IMR-90 (cell line): Measurements from ENCODE around the gene DNAH6. TPM values are rescaled to one million over a fixed set of nuclear protein-coding genes. Genes with fewer than 3 reads are reported as not detected.

Source experiments
- ATAC-seq: fragments of 200-7000 bp; cut with Tn5 transposase; 2 replicates; pipeline ENCODE4 v1.9.1; 2020; ENCODE audit warnings: low read depth, mild to moderate bottlenecking, moderate library complexity
- BruUV-seq: library from RNA; stranded (reverse); fragments of 400-500 nt; replicated peaks from 2 replicates; lab custom pipeline; 2021; lab: Mats Ljungman, UMichigan
- CTCF ChIA-PET: fragments of 300-600 bp; formaldehyde crosslinking; extraction: SDS; loops from one replicate; lab custom pipeline; 2021; ENCODE audit warnings: antibody characterized with exemption; lab: Yijun Ruan, JAX
- POLR2A ChIA-PET: fragments of 300-600 bp; sonication (Branson Sonifier 250); formaldehyde crosslinking; loops from one replicate; lab custom pipeline; 2022; ENCODE audit warnings: antibody characterized with exemption; ENCODE audit not compliant: unreplicated experiment; lab: Charles Lee
- DNase-seq: peaks from one replicate; pipeline ENCODE4 v3.0.0; 2013
- H2AFZ ChIP-seq: replicated peaks from 2 replicates; pipeline ENCODE3; 2013; ENCODE audit warnings: low read length, mild to moderate bottlenecking; ENCODE audit not compliant: poor library complexity
- H2AK5ac ChIP-seq: 2 replicates; pipeline ENCODE4 v1.6.1; 2013; ENCODE audit warnings: low read depth, low read length, inconsistent platforms
- H2AK9ac ChIP-seq: replicated peaks from 2 replicates; pipeline ENCODE3; 2013; ENCODE audit warnings: mild to moderate bottlenecking, low read depth, low read length, moderate library complexity; ENCODE audit not compliant: poor library complexity
- H2BK120ac ChIP-seq: 2 replicates; pipeline ENCODE4 v1.6.1; 2013; ENCODE audit warnings: low read depth, low read length, inconsistent platforms
- H2BK15ac ChIP-seq: 3 replicates; pipeline ENCODE4 v1.6.1; 2013; ENCODE audit warnings: low read depth, low read length, inconsistent platforms
- H2BK20ac ChIP-seq: 2 replicates; pipeline ENCODE4 v1.6.1; 2013; ENCODE audit warnings: low read depth, mild to moderate bottlenecking, inconsistent platforms, low read length, moderate library complexity
- H2BK5ac ChIP-seq: 2 replicates; pipeline ENCODE4 v1.6.1; 2013; ENCODE audit warnings: mild to moderate bottlenecking, low read depth, low read length, inconsistent platforms; ENCODE audit not compliant: poor library complexity, severe bottlenecking
- H3K14ac ChIP-seq: replicated peaks from 2 replicates; pipeline ENCODE4 v1.6.1; 2013; ENCODE audit warnings: low read depth, low read length, inconsistent platforms
- H3K18ac ChIP-seq: 2 replicates; pipeline ENCODE4 v1.6.1; 2013; ENCODE audit warnings: low read depth, low read length, control low read depth
- H3K23ac ChIP-seq: 2 replicates; pipeline ENCODE4 v1.6.1; 2013; ENCODE audit warnings: low read depth, low read length, inconsistent platforms
- H3K27ac ChIP-seq: 2 replicates; pipeline ENCODE4 v1.5.1; 2013; ENCODE audit warnings: mild to moderate bottlenecking, control low read depth, low read length; ENCODE audit not compliant: insufficient read depth
- H3K27me3 ChIP-seq: 2 replicates; pipeline ENCODE4 v1.6.1; 2013; ENCODE audit warnings: low read length; ENCODE audit not compliant: control insufficient read depth, insufficient read depth
- H3K36me3 ChIP-seq: 2 replicates; pipeline ENCODE4 v1.6.1; 2013; ENCODE audit warnings: low read length, mixed read lengths; ENCODE audit not compliant: control insufficient read depth, insufficient read depth
- H3K4ac ChIP-seq: 2 replicates; pipeline ENCODE4 v1.6.1; 2013; ENCODE audit warnings: low read depth, low read length, inconsistent platforms
- H3K4me1 ChIP-seq: 2 replicates; pipeline ENCODE4 v1.6.1; 2013; ENCODE audit warnings: low read length, mixed read lengths; ENCODE audit not compliant: control insufficient read depth, insufficient read depth
- H3K4me2 ChIP-seq: 2 replicates; pipeline ENCODE4 v1.6.1; 2013; ENCODE audit warnings: low read depth, mild to moderate bottlenecking, control low read depth, low read length, moderate library complexity
- H3K4me3 ChIP-seq: 2 replicates; pipeline ENCODE4 v1.5.1; 2013; ENCODE audit warnings: low read depth, mild to moderate bottlenecking, control low read depth, low read length, moderate library complexity; ENCODE audit not compliant: insufficient read depth
- H3K56ac ChIP-seq: 2 replicates; pipeline ENCODE4 v1.6.1; 2013; ENCODE audit warnings: low read length, inconsistent platforms; ENCODE audit not compliant: insufficient read depth; ENCODE audit errors: extremely low read depth
- H3K79me1 ChIP-seq, 2 experiments: 2 replicates each; pipeline ENCODE4 v1.6.1; 2013; ENCODE audit warnings: low read length in 2 of 2, inconsistent platforms in 1 of 2, low read depth in 1 of 2
- H3K9ac ChIP-seq: 2 replicates; pipeline ENCODE4 v1.6.1; 2013; ENCODE audit warnings: low read depth, low read length, control low read depth
- H3K9me1 ChIP-seq: 2 replicates; pipeline ENCODE4 v1.6.1; 2013; ENCODE audit warnings: low read length, inconsistent platforms; ENCODE audit not compliant: insufficient read depth
- H3K9me3 ChIP-seq: 2 replicates; pipeline ENCODE4 v1.6.1; 2013; ENCODE audit warnings: low read length; ENCODE audit not compliant: control insufficient read depth, insufficient read depth
- H4K20me1 ChIP-seq: 2 replicates; pipeline ENCODE4 v1.6.1; 2013; ENCODE audit warnings: low read length, inconsistent platforms; ENCODE audit not compliant: insufficient read depth
- H4K5ac ChIP-seq: 2 replicates; pipeline ENCODE4 v1.6.1; 2013; ENCODE audit warnings: mild to moderate bottlenecking, low read depth, low read length, control low read depth
- H4K8ac ChIP-seq, 2 experiments: 2 replicates each; pipeline ENCODE4 v1.6.1; 2013; ENCODE audit warnings: low read depth in 2 of 2, low read length in 2 of 2, control low read depth in 1 of 2, inconsistent platforms in 1 of 2
- H4K91ac ChIP-seq: 2 replicates; pipeline ENCODE4 v1.6.1; 2013; ENCODE audit warnings: low read depth, low read length, inconsistent platforms; ENCODE audit not compliant: insufficient read depth
- BHLHE40 ChIP-seq: fragments of 150-350 bp; IDR thresholded peaks from 2 replicates; pipeline ENCODE4 v1.6.1; 2016; ENCODE audit warnings: mild to moderate bottlenecking, low read depth, low read length
- CHD1 ChIP-seq: IDR thresholded peaks from 2 replicates; pipeline ENCODE4 v1.6.1; 2012; ENCODE audit warnings: low read depth, low read length, improper control_type of control experiment
- MAFK ChIP-seq: IDR thresholded peaks from 2 replicates; pipeline ENCODE4 v1.6.1; 2012; ENCODE audit warnings: low read depth, low read length, improper control_type of control experiment
- MAZ ChIP-seq: IDR thresholded peaks from 2 replicates; pipeline ENCODE4 v1.6.1; 2012; ENCODE audit warnings: low read depth, mild to moderate bottlenecking, low read length, improper control_type of control experiment, moderate library complexity, borderline replicate concordance
- MXI1 ChIP-seq: IDR thresholded peaks from 2 replicates; pipeline ENCODE4 v1.6.1; 2012; ENCODE audit warnings: low read depth, mild to moderate bottlenecking, low read length, moderate library complexity, borderline replicate concordance
- POLR2A ChIP-seq: IDR thresholded peaks from 2 replicates; pipeline ENCODE4 v1.6.1; 2012; ENCODE audit warnings: mild to moderate bottlenecking, low read depth, low read length
- RAD21 ChIP-seq: IDR thresholded peaks from 2 replicates; pipeline ENCODE4 v1.6.1; 2012; ENCODE audit warnings: low read length, improper control_type of control experiment
- RCOR1 ChIP-seq: IDR thresholded peaks from 2 replicates; pipeline ENCODE4 v1.6.1; 2012; ENCODE audit warnings: mild to moderate bottlenecking, low read length, improper control_type of control experiment; ENCODE audit not compliant: insufficient replicate concordance
- RFX5 ChIP-seq: IDR thresholded peaks from 2 replicates; pipeline ENCODE4 v1.8.0; 2012; ENCODE audit warnings: low read depth, mild to moderate bottlenecking, low read length, moderate library complexity
- WGBS, 2 experiments: methylation state at CpG; one replicate each; pipeline versions ENCODE4 v1.1.5 to v1.1.7; 2013; ENCODE audit warnings: missing lambda C conversion rate in 2 of 2; ENCODE audit not compliant: insufficient read length in 1 of 2; ENCODE audit errors: extremely low coverage in 2 of 2; 5-methylcytosine and 5-hydroxymethylcytosine counted together
- dilution Hi-C: fragments of 300-500 bp; cut with HindIII; formaldehyde crosslinking; loops from one replicate; pipeline ENCODE4 v1.14.3; 2018; ENCODE audit warnings: low sequenced_read_pairs; ENCODE audit not compliant: unreplicated experiment
- in situ Hi-C: fragments of 300-500 bp; cut with MboI; formaldehyde crosslinking; loops from 3 replicates; pipeline ENCODE4 v1.14.3; 2019; ENCODE audit warnings: low sequenced_read_pairs, inconsistent platforms, mixed read lengths
- intact Hi-C: fragments of 100-400 bp; cut with micrococcal nuclease; formaldehyde crosslinking; loops from 2 replicates; pipeline ENCODE4 v1.10.0; 2022
- polyA plus RNA-seq, 3 experiments: library from polyadenylated mRNA; depleted of rRNA; stranded (reverse); fragments of >200 nt; gene quantifications; 2 replicates each; pipeline ENCODE4 v1.2.3, GENCODE V29; 2012; ENCODE audit warnings: low replicate concordance in 1 of 3
- total RNA-seq: library from RNA; depleted of rRNA; stranded (reverse); fragments of >200 nt; gene quantifications from 2 replicates; pipeline ENCODE4 v1.2.3, GENCODE V29; 2012
- TF ChIP-seq, protein P1 (sequence below): fragments of 150-350 bp; IDR thresholded peaks from 2 replicates; pipeline ENCODE4 v1.6.1; 2016; ENCODE audit warnings: low read depth, mild to moderate bottlenecking, low read length, moderate library complexity, borderline replicate concordance
- TF ChIP-seq, protein P2 (sequence below): conservative IDR thresholded peaks from 2 replicates; pipeline ENCODE4 v1.5.1; 2012; ENCODE audit warnings: mild to moderate bottlenecking, low read depth, low read length, improper control_type of control experiment

The DNAH6 gene
- total and polyA plus RNA-seq, 2 of the 4 experiments (the other 2 are of a cell fraction), result under 0.01 to 0.07 TPM

DNA sequence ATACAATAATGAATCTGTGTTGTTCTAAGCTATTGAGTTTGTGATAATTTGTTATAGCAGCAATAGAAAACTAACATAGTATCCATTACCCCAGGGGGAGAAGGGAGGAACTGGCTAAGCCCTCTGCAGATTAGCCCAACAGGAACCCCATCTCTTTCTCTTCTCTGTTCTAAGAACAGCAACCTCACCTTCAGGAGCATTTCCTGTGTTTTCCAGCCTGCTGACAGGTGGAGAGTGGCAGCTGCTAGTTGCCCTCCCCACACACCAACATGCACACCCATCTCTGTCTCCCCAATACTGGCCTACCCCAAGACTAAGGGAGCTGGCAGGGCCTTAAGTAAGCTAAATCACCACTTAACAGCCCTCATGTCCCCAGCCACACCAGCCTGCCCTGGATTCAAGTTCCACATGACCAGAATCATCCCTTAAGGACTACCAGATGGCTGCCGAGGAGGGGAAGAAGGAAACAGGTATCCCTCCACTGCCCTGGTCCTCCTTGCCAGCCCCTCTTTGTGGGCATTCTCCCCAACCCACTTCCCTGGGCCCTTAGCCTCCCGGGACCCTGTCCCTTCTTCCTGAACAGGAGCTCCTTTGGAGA is 311.8 kb downstream of the DNAH6 start:
- H3K27ac ChIP-seq, result no peak overlapping the region
- dilution Hi-C loops (no loop called here), in situ Hi-C loops (no loop called here), intact Hi-C loops (no loop called here)
- no peak overlapping the region for H3K18ac ChIP-seq
- BruUV-seq, result no TSS peak
- no peak overlapping the region for H3K56ac ChIP-seq
- H3K36me3 ChIP-seq, result no peaks in the 10 kb centered on the region
- H3K14ac ChIP-seq, result no peak overlapping the region
- H3K23ac ChIP-seq, result no peak overlapping the region
- H4K8ac ChIP-seq, result no peak overlapping the region
- H2AK5ac ChIP-seq, result no peak overlapping the region
- H3K9me1 ChIP-seq, result peaks cover 16% of the 10 kb centered on the region
- no peak overlapping the region for H3K4me2 ChIP-seq
- DNase-seq (no peak), ATAC-seq (no peak)
- no peak for TF ChIP-seq CHD1
- no peak for TF ChIP-seq RAD21
- no peak for TF ChIP-seq POLR2A
- no peak for TF ChIP-seq MAZ
- TF ChIP-seq, protein P1, sequence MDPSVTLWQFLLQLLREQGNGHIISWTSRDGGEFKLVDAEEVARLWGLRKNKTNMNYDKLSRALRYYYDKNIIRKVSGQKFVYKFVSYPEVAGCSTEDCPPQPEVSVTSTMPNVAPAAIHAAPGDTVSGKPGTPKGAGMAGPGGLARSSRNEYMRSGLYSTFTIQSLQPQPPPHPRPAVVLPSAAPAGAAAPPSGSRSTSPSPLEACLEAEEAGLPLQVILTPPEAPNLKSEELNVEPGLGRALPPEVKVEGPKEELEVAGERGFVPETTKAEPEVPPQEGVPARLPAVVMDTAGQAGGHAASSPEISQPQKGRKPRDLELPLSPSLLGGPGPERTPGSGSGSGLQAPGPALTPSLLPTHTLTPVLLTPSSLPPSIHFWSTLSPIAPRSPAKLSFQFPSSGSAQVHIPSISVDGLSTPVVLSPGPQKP, result no peak
- TF ChIP-seq RCOR1, result no peak
- TF ChIP-seq, protein P2, sequence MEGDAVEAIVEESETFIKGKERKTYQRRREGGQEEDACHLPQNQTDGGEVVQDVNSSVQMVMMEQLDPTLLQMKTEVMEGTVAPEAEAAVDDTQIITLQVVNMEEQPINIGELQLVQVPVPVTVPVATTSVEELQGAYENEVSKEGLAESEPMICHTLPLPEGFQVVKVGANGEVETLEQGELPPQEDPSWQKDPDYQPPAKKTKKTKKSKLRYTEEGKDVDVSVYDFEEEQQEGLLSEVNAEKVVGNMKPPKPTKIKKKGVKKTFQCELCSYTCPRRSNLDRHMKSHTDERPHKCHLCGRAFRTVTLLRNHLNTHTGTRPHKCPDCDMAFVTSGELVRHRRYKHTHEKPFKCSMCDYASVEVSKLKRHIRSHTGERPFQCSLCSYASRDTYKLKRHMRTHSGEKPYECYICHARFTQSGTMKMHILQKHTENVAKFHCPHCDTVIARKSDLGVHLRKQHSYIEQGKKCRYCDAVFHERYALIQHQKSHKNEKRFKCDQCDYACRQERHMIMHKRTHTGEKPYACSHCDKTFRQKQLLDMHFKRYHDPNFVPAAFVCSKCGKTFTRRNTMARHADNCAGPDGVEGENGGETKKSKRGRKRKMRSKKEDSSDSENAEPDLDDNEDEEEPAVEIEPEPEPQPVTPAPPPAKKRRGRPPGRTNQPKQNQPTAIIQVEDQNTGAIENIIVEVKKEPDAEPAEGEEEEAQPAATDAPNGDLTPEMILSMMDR, result no peak
- TF ChIP-seq MXI1, result no peak
- no peak for TF ChIP-seq BHLHE40
- TF ChIP-seq MAFK, result no peak
- no peak for TF ChIP-seq RFX5
- H4K20me1 ChIP-seq, result no peaks in the 10 kb centered on the region
- no peak overlapping the region for H3K9ac ChIP-seq
- no CpG with 5 or more reads among the region's 2 CpGs for WGBS, 2 experiments
- peaks cover 4% of the 10 kb centered on the region for H3K4me1 ChIP-seq
- peaks cover 0 to 9% of the 10 kb centered on the region in 2 experiments; a peak in 2 of 4 replicates for H3K79me1 ChIP-seq
- no peak overlapping the region for H2BK5ac ChIP-seq
- CTCF ChIA-PET, result interaction anchor here (0.6 kb wide), 1 partner anchor 11 kb away, joined by 3 read pairs; no protein-coding TSS in a partner anchor
- H2BK15ac ChIP-seq, result no peak overlapping the region
- H3K27me3 ChIP-seq, result no peaks in the 10 kb centered on the region
- H4K5ac ChIP-seq, result no peak overlapping the region
- no peak overlapping the region for H2AK9ac ChIP-seq
- POLR2A ChIA-PET, result no interaction called here
- H4K91ac ChIP-seq, result no peak overlapping the region
- no peak overlapping the region for H2BK120ac ChIP-seq
- no peak overlapping the region for H2BK20ac ChIP-seq
- H2AFZ ChIP-seq, result no peak overlapping the region
- no peaks in the 10 kb centered on the region for H3K9me3 ChIP-seq
- H3K4ac ChIP-seq, result no peak overlapping the region
- no peak overlapping the region for H3K4me3 ChIP-seq
